Glutamatergic neuron (in vitro differentiated cells): ENCODE data around the gene GPR162. TPM values are rescaled to one million over a fixed set of nuclear protein-coding genes. Genes with fewer than 3 reads are reported as not detected.

Experiments
- DNase-seq: peaks from one replicate; pipeline ENCODE4 v3.0.0; 2022
- H3K27ac Mint-ChIP-seq: one replicate; pipeline ENCODE4 v1.8.0; 2020; ENCODE audit warnings: mild to moderate bottlenecking, mixed read lengths, inconsistent platforms; ENCODE audit not compliant: unreplicated experiment
- H3K27me3 Mint-ChIP-seq: one replicate; pipeline ENCODE4 v1.8.0; 2020; ENCODE audit warnings: mild to moderate bottlenecking, moderate library complexity, mixed read lengths, inconsistent platforms; ENCODE audit not compliant: unreplicated experiment
- H3K36me3 Mint-ChIP-seq: one replicate; pipeline ENCODE4 v1.8.0; 2020; ENCODE audit warnings: mild to moderate bottlenecking, mixed read lengths, inconsistent platforms; ENCODE audit not compliant: unreplicated experiment
- H3K4me1 Mint-ChIP-seq: one replicate; pipeline ENCODE4 v1.8.0; 2020; ENCODE audit warnings: mild to moderate bottlenecking, low read depth, mixed read lengths, inconsistent platforms; ENCODE audit not compliant: unreplicated experiment
- H3K4me3 Mint-ChIP-seq: one replicate; pipeline ENCODE4 v1.8.0; 2020; ENCODE audit warnings: mild to moderate bottlenecking, mixed read lengths, inconsistent platforms; ENCODE audit not compliant: unreplicated experiment
- H3K9me3 Mint-ChIP-seq: one replicate; pipeline ENCODE4 v1.8.0; 2020; ENCODE audit warnings: mild to moderate bottlenecking, moderate library complexity, mixed read lengths, inconsistent platforms; ENCODE audit not compliant: unreplicated experiment
- CTCF ChIP-seq: fragments of 200-600 bp; sonication (generic); IDR thresholded peaks from one replicate; pipeline ENCODE4 v1.5.0; 2021; ENCODE audit not compliant: partially characterized antibody, unreplicated experiment
- total RNA-seq: library from RNA; stranded (reverse); fragmentation: NEBNext Ultra II Directional; extraction: Animal tissue kit (Norgen Biotek cat#: 25700); gene quantifications from one replicate; pipeline ENCODE4 v1.2.1, GENCODE V29; 2021; ENCODE audit not compliant: unreplicated experiment

The GPR162 gene
- total RNA-seq, 1 donor from 2014 or later, result 145 TPM

DNA sequence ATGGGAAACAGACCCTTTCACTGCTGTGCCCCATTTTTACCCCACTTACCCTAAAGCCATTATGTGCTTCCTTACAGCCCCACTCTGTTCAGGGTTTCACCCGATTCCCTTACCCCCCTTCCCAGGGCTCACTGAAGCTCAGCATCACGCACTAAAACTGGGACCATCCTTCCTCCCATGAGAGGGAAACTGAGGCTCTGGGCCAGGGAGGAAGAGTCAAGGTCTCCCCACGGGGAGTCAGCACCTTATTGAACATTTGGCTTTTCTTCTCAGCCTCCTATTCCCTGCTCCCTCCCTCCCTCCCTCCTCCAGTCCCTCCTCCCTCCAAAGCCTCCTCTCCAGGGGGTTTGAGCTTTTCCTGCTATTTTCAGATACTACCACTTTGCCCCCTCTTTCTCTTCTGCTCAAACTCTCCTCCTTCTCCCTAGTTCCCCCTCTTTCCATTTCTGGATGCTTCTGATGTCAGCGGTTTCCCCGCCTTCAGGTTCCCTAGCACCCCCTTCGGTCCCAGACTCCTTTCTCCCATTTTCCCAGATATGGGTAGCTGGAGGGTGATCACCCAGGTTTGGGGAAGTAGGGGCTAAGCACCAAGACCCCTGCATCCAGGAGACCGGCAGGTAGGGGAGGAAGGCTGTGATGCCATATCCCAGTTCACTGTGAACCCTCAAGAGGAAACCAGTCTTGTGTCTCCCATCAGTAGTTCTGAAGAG lies 960 bp downstream of the GPR162 start:
- Mint-ChIP-seq H3K4me3 (peak overlapping the region; percentile 99), H3K36me3 (peaks cover 7% of the 10 kb centered on the region), H3K4me1 (peaks cover 52% of the 10 kb centered on the region), H3K27me3 (peaks cover 37% of the 10 kb centered on the region), H3K27ac (peak overlapping the region; percentile 95), H3K9me3 (peaks cover 34% of the 10 kb centered on the region)
- TF ChIP-seq CTCF, result no peak
- DNase-seq, result no peak

DNA sequence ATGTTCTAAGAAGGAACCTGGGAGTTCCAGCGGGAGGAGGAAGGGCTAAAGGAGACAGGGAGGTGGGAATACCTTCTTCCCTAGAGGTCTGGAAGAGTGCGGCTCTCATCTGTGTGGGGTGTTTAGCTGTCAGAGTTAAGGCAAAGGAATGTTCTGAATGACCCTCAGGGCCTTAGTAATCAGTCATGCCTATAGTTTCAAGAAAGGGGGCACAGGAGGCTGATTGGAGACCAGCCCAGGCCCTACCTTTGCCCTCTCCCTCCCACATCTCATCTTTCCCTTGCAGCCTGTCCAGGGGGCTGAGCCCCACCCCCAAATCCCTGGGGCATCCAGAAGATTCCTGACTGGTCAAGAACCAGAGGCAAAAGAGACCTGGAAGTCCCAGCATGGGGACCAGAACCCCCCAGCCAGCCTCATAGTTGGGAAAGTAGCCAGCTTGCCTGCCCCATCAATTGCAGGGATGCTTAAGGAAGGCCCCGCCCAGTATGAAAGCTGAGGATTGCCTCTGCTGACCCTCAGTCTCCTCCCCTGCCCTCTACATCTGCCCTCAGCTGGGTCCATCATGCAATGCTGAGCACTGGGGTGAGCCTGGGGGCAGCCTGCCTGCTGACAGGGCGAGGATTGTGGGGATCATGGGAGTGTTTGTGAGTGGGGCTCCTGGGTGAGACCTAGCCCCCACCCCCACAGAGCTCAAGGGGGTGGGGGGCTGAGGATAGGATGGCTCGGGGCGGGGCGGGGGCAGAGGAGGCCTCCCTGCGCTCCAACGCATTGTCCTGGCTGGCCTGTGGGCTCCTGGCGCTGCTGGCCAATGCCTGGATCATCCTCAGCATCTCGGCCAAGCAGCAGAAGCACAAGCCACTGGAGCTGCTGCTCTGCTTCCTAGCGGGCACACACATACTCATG lies 1.8 kb downstream of the GPR162 start:
- no peak for DNase-seq
- Mint-ChIP-seq H3K9me3 (peaks cover 32% of the 10 kb centered on the region), H3K27me3 (peaks cover 36% of the 10 kb centered on the region), H3K4me3 (peak overlapping the region; percentile 99), H3K27ac (peak overlapping the region; percentile 66), H3K36me3 (peaks cover 7% of the 10 kb centered on the region), H3K4me1 (peaks cover 47% of the 10 kb centered on the region)
- no peak for TF ChIP-seq CTCF

GRCh38 chr12:6824085-6824775 lies 2.6 kb downstream of the GPR162 start:
- Mint-ChIP-seq H3K27me3 (peaks cover 40% of the 10 kb centered on the region), H3K4me3 (peak overlapping the region; percentile 88), H3K36me3 (peaks cover 7% of the 10 kb centered on the region), H3K9me3 (peaks cover 34% of the 10 kb centered on the region), H3K4me1 (peaks cover 44% of the 10 kb centered on the region), H3K27ac (peak overlapping the region; percentile 98)
- DNase-seq, result no peak
- no peak for TF ChIP-seq CTCF

GRCh38 chr12:6824901-6825381 lies 3.3 kb downstream of the GPR162 start:
- Mint-ChIP-seq H3K9me3 (peaks cover 33% of the 10 kb centered on the region), H3K4me1 (peaks cover 37% of the 10 kb centered on the region), H3K36me3 (peaks cover 7% of the 10 kb centered on the region), H3K27me3 (peaks cover 43% of the 10 kb centered on the region), H3K4me3 (peak overlapping the region; percentile 88), H3K27ac (peak overlapping the region; percentile 98)
- DNase-seq, result no peak
- TF ChIP-seq CTCF, result no peak
